PFSK-1 (cell line): ENCODE measurements around the gene BTF3L4.

ENCODE experiments used
- POLR2AphosphoS5 ChIP-seq: IDR thresholded peaks from 2 replicates; pipeline ENCODE4 v1.6.1; 2012; ENCODE audit warnings: low read depth, mild to moderate bottlenecking, control low read depth, low read length, moderate library complexity
- TAF1 ChIP-seq: IDR thresholded peaks from 2 replicates; pipeline ENCODE4 v1.6.1; 2012; ENCODE audit warnings: low read length, control low read depth, borderline replicate concordance; ENCODE audit not compliant: insufficient read depth

GRCh38 chr1:52037402-52037814 lies 18.7 kb upstream of the BTF3L4 start:
- TF ChIP-seq POLR2AphosphoS5 (no peak), TAF1 (no peak)
